Measurements from ENCODE around the gene KAZN.

Gene KAZN

GRCh38 chr1:14924455-14925331 is 326.2 kb downstream of the KAZN start:
- DNase-seq = peak; percentile 27

GRCh38 chr1:14925336-14926136 is 327.1 kb downstream of the KAZN start:
- DNase-seq = no peak

DNA sequence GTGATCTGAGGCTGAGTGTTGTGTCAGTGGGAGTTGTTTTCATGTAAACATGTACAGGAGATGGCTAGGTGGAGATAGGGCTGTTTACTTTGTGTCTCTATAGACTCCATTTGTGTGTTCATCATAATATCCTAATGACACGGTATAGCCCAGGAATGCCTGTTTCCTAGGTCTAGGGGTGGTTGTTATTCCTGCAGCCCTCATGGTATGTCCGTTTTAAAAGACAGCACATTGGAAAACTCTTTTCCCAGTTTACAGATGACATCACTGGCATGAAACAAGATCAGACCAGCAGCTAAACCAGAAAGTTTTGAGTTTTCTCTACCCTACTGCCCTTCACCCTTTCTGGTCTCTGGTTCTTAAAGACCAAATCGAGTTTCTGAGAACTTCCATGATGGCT is 327.7 kb downstream of the KAZN start:
- no peak for DNase-seq

GRCh38 chr1:14926818-14927575 is 328.5 kb downstream of the KAZN start:
- no peak for DNase-seq

GRCh38 chr1:14928412-14928811 is 329.9 kb downstream of the KAZN start:
- no peak for DNase-seq

DNA sequence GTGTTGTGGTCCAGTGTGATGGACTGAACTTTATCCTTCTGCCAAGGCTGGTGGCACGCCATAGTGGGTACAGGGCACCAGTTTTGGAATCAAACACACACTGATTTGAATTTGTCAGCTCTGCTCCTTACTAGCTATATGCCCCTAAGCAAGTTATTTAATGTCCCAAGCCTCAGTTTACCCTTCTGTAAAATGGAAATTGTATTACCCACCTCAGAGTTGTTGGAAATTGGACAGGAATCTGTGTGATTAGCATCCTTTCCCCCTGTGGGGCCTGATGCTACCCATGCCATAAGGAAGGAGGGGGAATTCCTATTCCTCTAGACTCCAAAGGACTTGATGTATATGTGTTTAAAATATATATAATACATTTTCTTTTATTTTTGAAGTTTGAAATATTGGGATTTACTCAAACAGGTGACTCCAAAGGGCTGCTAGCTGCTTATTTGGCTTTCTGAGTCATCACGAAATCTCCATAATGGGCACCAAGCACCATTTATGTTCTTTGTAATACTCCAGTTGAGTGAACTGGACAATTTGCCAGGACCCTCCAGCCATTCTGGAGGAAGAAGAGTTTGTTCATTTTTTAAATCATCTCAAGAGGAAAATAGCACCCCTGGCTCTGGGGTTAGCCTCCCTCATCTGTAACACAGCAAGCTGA is 330.5 kb downstream of the KAZN start:
- DNase-seq = no peak

GRCh38 chr1:14929547-14930246 is 331.2 kb downstream of the KAZN start:
- DNase-seq = no peak

GRCh38 chr1:14930247-14930965 is 331.9 kb downstream of the KAZN start:
- no peak for DNase-seq

DNA sequence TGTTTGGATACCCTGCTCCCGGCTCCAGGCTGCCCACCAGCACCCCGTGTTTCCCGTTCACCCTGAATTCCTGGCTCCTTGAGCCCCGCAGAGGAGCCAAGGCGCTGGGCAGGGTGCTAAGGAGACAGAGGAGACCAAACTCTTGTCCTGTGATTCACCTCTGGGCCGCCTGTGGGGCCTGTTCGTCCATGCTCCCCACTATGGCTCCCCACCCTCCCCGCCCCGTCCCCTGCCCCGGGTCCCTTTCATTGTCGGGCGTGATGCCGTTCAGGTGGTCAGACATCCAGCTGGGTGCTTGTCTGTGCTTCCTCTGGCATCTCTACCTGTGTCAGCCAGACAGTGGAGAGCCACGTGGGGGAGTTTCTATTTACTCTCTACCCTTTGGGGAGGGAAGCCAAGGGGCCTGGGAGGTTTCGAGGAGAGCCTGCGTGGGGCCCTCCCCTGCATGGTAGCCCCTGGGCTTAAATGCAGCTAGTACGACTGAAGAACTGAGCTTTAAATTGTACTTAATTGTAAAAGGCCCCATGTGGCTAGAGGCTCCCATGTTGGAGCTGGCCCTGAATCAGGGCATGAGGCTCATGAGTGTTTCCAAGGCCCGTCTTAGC is 333.7 kb downstream of the KAZN start:
- no peak for DNase-seq

GRCh38 chr1:14934867-14935266 is 336.4 kb downstream of the KAZN start:
- no peak for DNase-seq

DNA sequence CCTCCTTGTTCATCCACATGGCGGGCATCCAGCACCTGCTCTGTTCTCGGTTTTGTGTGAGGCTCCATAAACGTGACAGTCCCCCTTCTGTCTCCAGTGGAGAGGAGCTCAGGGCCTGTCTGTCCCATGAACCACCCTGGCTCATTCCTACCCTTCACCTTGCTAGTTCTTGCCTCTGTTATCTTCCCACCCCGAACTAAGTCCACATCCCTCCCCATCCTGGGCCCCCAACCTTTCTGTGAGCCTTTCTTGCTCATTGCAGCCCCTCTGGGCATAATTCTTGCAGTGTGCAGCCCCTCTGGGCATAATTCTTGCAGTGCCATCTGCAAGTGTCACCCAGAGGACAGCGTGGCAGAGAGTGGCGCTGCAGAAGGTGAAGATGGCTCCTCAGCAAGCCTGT is 338.3 kb downstream of the KAZN start:
- DNase-seq = no peak

- no peak for DNase-seq
These were observed 338.9 kb downstream of the KAZN start for GRCh38 chr1:14937288-14937949.

DNA sequence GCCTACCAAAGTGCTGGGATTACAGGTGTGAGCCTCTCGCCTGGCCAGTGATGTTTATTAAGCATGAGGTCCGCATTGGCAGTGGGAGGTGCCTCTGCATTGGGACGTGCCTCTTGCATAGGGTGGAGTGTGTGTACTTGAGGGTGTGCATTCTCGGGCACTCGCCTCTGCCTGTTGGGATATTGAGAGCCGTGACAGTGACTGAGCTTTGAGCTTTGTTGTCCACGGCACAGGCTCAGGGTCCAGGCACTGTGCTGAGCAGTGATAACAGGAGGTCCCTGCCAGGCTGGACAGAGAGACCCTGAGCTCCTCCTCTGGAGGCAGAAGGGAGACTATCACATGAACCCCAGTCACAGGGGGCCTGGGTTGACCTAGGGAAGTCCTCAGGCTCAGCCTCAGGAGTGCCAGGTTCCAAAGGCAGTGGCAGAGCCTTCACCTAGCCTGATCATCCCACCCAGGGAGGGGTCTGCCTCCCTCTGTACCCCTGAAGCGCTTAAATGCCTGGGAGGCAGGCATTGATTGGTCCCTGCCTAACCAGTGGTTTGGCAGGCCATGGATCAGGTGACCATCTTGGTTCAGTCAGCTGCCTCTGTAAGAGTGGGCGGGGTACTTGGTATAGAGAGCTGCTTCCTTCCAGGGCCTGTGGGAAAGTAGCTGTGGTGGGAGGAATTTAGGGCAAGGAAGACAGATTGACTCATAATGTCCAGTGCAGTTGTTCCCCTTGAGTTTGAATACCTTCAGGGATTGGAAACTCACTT is 341.2 kb downstream of the KAZN start:
- DNase-seq = no peak

DNA sequence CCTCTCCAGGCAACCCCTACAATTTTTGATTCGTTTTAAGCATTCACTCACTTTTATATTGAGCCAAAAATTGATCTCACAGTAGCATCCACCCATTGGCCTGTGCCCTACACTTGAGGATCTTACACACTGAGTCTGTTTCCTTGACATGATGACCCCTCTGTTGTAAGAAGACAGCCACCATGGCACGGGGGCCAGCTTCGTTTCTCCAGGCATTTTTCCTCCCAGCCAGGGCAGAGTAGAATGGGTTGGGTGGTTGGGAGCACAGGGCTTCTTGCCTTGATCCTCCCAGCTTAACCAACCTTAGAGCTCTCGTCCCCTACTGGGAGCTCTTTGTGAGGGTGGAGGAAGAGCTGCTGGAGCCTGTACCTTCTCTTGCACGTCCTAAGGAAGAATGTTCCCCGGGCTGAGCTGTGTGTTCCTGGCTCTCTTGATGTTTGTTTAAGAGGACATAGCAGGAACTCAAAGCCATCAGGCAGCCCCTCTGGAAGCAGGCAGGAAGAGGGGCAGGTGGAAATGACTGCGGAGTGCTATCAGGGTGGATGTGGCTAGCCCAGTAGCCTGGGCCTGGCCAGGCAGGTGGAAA is 341.9 kb downstream of the KAZN start:
- DNase-seq = no peak

GRCh38 chr1:14941864-14942263 is 343.4 kb downstream of the KAZN start:
- DNase-seq = no peak

DNA sequence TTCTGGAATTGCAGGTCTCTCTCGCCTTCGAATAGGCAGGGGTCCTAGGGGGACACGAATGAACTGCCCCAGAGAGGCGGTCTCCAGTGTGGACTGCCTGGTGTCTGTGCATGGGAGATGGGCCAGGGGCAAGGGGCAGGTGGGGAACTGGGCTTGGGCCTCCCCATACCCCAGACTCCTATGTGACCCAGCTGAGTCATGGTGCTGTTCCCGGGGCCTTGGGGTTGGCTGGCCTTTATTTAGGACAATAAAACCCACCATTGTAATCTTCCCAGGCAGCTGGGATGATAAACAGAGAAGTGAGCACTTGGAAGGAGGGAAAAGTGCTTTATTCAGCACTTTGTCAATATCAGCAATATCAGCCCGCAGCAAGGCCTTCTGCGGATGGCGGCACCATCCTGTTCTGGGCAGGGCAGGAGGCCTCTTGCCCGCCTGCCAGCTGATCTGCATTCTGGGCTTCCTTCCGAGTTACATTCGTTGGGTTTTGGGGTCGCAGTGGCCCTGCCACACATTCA is 346.0 kb downstream of the KAZN start:
- DNase-seq = no peak

GRCh38 chr1:14945132-14946010 is 346.9 kb downstream of the KAZN start:
- no peak for DNase-seq

- no peak for DNase-seq
These were observed 347.5 kb downstream of the KAZN start for GRCh38 chr1:14946011-14946359.
